Measurements from ENCODE around the gene TMEM120B.
"Not testable (repeated sequence)": the region's sequence is repeated elsewhere in the genome, so short reads cannot be mapped to it uniquely, and the experiment has no call there.

TMEM120B gene

DNA sequence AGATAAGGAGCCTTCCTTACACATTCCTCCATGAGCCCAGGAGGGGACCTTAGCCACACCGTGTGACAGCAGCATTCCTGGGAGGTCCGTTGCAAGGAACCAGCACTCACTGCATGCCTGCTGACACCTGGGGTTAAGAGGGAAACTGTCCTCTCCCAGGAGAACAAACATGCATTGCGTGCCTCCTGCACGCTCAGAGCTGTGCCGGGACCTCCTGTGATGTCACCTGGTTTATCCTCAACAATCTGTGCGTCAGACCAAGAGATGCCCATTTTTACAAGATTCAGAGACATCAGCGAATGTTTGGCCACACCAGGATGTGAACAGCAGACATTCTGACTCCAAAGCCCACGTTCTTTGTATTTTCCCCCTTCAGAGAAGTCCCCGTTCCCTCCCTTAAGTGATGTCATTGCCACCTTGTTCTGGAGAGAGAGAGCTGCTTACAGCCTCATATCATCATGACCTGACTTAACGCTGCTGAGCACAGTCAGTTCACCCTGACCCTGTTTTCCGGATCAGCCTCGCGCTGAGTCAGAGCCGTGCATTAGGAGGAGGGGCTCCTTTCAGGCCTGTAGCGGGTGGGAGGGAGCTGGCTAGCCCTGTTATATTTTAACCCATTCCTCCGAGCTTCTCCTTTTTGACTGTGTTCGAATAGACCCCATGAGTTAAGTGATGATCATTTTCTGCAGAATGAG, 36.2 kb downstream of the TMEM120B start:
- peak; percentile 83 for DNase-seq

DNA sequence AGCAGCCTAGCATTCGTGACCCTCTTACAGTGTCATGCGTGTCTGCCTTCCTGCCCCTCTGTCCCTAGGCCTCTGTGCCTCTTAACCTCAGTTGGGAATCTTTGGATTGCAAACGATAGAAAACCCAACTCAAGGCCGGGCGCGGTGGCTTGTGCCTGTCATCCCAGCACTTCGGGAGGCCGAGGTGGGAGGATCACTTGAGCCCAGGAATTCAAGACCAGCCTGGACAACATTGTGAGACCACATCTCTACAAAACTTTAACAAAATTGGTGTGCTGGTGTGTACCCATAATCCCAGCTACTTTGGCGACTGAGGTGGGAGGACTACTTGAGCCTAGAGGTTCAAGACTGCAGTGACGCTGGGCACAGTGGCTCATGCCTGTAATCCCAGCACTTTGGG, 36.7 kb downstream of the TMEM120B start:
- DNase-seq = no peak

DNA sequence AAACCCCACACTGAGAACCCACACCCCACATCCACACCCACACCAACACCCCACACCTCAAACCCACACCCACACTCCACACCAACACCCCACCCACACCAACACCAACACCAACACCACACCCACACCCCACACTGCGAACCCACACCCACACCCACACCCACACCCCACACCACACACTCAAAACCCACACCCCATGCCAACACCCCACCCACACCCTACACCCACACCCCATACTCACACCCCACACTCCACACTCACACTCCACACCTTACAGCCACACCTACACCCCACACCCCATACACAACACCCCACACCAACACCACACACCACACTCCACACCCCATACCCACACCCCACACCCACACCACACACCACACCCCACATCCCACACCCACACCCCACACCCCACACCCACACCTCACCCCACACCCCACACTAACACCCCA, 38.0 kb downstream of the TMEM120B start:
- DNase-seq = no peak

DNA sequence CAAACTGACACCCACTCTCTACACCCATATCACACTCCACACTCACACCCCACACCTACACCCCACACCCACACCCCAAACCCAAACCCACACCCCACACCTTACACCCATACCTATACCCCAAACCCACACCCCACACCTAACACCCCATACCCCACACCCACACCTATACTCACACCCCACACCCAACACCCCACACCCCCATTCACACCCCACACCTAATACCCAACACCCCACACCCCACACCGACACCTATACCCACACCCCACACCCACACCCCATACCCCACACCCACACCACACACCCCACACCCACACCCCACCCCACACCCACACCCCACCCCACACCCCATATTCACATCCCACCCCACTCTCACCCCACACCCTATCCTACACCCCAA, 38.5 kb downstream of the TMEM120B start:
- DNase-seq = no peak

DNA sequence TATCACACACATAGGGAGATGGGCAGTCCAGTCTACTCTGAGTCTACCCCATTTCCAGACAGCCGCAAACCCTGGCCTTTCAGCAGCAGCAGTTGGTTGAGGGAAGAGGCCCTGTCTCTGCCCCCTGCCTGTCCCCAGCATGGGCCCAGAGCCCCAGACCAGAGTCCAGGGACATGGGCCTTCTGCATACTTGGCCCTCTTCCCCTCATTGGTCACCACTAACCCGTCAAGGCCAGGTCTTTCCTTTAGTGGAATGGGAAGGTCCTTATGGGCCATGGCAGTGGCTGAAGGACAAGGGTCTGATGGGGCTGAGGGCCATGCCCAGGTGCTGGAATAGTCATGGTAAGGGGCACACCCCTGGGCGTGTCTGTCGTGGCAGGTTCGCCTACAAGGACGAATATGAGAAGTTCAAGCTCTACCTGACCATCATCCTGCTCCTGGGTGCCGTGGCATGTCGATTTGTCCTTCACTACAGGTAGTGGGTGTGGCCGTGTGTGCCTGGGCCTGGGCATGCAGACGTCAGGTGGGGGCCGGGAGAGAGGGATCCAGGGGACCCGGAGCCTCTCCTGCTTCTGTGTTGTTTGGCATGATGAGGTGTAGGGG, 39.3 kb downstream of the TMEM120B start:
- DNase-seq = no peak

DNA sequence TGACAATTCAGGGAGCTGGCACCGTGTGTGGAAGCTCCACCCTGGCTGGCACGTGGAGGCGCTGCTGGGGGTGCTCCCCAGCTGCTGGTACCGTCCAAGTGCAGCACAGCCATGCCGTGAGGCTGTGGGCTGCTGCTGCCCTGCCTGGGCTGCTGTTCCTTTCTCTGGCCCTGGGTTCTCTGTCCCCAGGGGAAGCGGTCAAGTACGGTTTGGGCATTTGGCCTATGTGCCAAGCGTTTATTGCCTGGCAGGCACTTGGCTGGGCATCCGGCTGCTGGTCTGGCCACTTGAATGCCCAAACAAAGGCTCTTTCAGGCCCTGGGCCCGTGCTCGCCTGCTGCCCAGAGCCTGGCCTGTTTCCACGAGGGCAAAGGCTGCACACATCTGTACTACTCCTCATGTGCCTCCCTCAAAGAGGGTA, 41.3 kb downstream of the TMEM120B start:
- DNase-seq = no peak

DNA sequence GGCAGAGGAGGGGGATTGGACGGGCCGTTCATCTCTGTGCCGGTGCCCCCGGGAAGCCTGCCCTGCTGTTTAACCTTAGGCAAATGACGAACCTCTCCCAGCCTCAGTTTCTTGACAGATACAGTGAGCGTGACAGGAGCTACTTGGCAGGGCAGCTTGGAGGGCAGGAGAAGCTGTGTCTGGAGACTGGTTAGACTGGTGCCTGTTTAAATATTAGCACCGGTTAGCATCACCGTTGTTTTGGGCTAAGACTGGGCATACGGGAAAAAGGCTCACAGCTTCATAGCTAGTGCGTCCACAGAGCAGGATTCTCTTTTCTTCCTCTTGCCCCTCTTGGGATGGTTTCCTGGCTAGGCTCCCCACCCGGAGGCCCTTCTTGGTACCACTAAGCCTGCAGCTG, 42.3 kb downstream of the TMEM120B start:
- DNase-seq = no peak

DNA sequence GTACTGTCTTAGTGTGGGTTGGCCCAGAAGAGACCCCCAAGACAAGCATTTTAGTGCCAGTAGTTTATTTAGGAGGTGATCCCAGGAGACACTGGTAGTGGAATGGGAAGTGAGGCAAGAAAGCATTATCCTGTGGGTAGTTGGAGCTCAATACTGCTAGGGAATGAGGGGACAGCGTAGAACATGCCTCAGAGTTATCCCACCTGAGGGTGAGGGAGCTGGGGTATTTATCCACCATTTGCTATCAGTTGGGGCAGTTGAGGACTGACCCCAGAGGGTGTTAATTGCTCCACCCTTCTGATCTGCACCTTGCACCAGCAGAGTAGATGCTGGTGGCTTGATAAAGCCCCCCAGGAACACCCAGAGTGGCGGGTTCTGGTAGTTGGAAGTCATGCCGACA, 43.0 kb downstream of the TMEM120B start:
- DNase-seq = no peak

DNA sequence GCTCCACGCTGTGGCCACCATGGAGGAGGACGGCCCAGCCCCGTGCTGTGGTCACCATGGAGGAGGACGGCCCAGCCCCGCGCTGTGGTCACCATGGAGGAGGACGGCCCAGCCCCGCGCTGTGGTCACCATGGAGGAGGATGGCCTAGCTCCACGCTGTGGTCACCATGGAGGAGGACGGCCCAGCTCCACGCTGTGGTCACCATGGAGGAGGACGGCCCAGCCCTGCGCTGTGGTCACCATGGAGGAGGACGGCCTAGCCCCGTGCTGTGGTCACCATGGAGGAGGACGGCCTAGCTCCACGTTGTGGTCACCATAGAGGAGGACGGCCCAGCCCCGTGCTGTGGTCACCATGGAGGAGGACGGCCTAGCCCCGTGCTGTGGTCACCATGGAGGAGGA, 46.0 kb downstream of the TMEM120B start:
- not testable (repeated sequence) for DNase-seq

DNA sequence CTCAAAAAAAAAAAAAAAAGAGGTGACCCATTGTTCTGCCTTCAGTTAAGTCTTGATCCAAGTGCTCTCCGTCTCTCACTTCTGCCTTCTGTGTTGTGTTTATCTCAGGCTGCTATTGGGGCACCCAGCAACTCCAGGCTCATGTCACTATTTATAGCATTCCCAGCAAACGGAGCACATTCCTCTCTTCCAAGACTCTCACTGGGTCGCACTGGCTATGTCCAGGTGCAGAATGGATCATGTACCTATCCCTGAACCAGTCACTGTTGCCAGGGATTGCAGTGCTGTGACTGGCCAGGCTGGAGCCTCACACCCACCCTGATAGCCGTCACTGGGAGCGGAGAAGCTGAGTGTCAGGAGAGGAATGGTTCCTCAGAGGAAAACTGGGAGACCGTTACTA, 49.7 kb downstream of the TMEM120B start:
- DNase-seq = no peak

DNA sequence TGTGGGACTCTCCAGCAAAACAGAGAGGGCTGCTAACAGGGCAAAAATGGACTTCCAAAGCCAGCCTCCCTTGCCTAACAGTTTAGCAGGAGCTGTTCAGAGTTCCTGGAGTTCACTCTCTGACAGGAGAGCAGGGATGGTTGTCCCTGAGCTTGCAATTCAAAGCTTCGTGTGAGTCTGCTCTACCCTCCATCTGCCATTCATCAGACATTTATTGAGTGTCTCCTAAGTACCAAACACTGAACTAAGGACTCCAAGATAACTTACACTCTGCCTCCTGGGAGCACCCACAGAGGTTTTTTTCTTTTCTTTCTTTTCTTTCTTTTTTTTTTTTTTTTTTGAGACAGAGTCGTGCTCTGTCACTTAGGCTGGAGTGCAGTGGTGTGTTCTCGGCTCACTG, 52.3 kb downstream of the TMEM120B start:
- no peak for DNase-seq

DNA sequence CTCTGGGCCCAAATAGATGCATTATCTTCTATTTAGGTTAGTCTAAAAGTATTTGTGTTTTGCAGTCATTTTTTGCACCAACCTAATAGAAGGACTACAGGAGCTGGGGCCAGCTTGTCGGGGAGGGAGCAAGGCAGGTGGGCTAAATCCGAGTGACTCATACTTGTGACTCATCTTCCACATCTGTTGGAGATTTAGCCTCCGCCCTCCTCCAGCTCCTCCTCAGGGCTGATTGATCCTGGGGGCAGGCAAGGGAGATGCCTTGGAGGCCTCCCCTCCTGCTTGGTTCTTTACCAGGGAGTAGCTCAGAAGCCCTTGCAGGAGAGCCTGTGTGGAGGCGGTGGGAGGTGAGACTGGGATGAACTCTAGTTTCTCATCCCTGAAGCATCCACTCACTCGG, 53.0 kb downstream of the TMEM120B start:
- DNase-seq = peak; percentile 95

DNA sequence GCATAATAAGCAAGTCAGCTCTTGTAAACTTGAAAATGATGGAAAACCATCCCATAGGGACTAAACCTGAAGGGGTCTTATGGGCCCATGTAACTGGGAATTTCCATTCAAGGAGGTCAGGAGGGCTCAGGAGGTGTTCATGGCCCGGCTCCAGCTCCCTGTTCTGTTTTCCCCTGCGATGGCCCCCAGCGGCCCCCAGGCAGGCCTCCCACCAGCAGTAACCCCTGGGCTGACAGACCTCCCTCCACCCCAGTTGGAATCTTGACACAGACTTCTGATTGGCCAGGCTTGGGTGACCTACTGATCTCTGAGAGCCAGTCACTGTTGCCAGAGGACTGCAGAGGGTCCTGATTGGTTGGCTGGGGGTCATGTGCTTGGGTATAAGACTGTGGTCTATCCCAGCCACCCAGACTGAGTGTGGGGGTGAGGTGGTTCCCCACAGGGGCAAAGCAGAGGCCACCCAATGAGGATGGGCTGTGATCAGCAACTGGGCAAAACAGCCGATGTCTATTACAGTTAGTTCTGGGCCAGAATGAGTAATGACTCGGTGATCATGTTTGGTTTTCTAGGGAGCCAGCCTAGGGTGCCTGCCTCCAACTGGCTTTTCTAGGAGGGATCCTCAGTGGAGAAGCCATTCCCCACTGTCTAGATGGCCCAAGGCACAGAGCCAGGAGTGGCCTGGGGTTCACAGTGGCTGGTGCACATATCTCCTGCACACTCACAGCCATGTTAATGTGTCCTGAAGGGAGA, 53.9 kb downstream of the TMEM120B start:
- DNase-seq = no peak

DNA sequence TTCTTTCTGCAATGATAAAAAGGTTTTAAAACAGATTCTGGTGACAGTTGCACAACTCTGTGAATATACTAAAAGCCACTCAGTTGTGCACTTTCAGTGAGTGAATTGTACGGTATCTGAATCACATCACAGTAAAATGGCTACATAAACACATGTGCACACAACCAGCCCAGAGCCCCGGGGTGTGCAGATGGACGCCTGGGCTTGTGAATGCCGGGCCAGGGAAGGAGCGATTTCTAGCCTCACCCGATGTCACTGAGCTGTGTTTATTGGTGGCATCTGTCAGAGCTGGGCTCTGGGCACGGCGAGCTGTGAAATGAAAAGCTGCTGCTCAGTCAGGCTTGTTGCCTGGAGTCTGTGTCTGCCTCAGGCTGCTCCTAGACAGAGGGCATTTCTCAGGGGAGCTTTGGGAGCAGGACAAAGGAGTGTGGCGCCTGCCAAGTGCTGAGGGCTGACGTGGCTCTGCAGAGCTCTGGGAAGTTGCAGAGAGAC, 55.0 kb downstream of the TMEM120B start:
- peak; percentile 75 for DNase-seq

DNA sequence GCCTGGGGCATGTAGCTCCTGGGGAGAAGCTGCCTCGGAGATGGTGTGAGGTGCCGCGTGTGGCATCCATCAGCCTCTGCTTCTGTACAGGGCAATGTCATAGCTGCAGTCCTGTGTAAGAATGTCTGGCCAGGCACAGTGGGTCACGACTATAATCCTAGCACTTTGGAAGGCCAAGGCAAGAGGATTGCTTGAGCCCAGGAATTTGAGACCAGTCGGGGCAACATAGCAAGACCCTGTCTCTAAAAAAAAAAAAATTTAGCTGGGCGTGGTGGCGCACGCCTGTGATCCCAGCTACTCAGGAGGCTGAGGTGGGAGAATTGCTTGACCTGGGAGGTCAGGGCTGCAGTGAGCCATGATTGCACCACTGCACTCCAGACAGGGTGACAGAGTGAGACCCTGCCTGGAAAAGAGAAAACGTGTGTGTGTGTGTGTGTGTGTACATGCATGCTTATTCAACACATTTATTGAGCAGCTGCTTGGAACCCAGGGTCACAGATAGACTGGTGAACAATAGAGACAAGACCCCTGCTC, 56.8 kb downstream of the TMEM120B start:
- DNase-seq = no peak

DNA sequence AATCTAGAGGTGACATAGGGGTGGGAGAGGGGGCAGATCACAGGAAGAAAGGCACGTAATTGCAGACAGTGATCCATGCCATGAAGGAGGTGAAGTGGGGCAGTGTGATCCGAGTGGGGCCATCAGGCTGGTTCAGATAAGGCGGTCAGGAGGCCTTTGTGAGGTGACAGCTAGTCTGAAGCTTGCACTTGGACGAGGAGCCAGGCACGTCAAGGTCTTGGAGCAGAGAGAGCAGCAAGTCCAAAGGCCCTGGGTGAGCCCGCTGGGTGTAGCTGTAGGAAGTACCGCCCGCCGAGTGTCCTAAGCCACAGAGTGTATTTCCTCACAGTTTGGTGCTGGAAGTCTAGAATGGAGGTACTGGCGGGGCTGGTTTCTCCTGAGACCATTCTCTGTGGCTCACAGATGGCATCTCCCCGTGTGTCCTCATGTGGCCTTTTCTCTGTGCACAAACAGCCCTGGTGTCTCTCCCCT, 57.3 kb downstream of the TMEM120B start:
- no peak for DNase-seq

DNA sequence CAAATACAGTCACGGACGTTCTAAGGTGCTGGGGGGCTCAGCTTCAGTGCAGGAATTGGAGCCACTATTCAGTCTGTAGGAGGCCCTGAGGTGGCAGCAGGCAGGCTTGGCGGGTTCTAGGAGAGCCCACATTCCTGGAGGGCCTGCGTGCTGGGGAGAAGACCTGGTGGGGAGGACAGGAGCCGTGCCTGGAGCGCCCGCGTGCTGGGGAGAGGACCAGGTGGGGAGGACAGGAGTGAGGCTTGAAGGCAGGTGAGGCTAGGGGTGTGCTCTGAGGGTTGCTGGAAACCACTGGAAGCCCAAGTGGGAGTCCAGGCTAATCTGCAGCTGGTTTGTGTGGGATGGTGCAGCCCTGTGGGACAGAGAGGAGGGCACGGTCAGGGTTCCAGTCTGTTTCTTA, 57.8 kb downstream of the TMEM120B start:
- no peak for DNase-seq

DNA sequence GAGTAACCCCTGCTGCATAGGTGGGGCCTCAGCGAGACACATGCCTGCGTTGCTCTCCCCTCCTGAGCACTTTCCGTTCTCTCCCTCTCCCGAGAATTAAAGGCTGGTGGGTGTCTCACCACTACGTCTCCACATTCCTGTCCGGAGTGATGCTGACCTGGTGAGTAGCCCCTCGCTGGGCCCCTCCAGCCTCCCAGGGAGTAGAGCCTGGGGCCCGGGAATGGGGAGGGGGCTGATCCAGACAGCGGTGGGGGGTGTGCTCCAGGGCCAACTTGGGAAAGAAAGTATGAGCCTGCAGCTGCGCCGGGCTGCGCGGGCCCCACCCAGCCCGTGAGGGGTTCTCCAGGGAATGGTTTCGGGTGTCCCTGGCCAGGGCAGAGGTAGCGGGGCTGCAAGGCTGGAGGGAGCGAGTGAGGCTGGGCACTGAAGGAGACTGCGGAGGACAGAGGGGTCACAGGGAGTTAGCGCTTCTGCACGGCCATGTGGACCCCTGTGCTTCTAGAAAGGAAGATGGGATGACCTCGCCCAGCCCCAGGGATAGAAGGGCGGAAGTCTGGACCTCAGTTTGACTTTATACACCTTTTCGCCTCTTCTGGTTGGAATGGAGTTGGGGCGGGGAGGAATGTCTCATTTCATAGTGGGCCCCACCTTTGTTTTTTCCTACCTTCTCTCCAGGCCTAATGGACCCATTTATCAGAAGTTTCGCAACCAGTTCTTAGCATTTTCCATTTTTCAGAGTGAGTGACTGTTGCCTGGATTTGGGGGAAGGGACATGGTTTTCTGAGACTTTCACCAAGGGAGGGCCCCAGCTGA, 58.5 kb downstream of the TMEM120B start:
- no peak for DNase-seq

DNA sequence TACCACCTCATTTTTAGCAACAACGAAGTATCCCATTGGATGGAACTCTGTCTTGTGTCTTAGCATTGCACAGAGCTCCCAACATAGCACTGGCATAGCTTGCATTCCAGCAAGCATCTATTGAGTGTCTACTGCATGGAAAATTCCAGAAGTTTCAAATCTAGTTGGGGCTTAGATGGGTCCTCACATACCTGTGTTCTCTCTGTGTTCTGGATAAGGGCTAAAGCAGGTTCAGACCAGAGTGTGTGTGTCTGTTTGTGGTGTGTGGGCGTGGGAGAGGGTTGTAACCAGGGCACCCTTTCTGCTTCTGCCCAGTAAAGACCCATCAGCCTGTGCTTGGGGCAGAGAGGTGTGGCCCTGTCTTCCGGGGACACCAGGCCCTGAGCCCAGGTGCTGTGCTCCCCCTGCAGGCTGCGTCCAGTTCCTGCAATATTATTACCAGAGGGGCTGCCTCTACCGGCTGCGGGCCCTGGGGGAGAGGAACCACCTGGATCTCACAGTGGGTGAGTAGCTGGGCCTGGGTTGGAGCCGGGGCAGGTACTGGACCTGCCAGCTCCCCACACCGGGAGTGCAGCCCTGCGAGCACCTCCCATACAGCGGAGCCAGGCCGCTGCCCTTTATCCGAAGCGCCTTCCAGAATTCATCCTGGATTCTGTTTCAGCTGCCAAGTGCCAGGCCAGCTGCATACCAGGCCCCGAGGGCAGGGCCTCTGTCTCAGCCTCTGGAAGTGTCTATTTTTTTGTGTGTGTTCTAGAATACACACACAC, 60.6 kb downstream of the TMEM120B start:
- peak; percentile 52 for DNase-seq

DNA sequence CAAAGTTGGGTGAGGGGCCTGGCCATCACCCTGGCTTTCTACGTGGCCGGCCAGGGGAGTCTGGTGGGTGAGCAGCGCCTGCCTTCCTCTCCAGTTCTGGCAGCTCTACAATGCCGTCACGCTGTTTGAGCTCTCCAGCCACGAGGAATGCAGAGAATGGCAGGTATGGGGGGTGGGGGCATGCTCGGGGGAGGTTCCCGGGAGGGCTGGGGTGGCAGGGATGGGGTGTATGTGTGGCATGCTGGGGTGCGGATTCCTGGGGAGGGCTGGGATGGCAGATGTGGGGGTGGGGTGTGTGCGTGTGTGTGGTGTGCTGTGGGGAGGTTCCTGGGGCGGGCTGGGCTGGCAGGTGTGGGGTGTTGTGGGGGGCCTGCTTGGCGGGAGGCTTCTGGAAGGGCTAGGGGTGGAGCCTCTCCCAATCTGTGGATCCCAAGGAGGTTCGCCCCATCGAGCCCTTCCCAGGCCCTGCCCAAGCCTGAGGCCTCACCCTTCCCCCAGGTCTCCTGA, 62.5 kb downstream of the TMEM120B start:
- no peak for DNase-seq

DNA sequence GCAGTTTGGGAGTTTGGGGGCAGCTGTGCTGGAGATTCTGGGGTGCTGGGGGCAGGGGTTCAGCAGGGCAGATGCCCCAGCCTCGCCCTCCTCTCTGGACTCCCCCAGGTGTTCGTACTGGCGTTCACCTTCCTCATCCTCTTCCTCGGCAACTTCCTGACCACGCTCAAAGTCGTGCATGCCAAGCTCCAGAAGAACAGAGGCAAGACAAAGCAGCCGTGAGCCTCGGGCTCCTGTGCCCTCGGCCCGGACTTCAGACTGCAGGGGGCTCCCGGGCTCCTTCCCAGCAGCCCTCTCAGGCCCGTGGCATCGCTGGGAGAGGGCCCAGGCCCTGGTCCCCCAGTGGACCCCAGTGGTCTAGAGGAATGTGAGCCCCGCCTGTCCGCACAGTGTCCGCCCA, 62.9 kb downstream of the TMEM120B start:
- DNase-seq = no peak

Measured in fibroblast of upper back skin (primary cell).